GM18861 (cell line): Measurements from ENCODE around the gene OOSP2.

Source experiments
- ATAC-seq: cut with Tn5 transposase; IDR thresholded peaks from one replicate; pipeline ENCODE4 v1.9.1; 2021; ENCODE audit not compliant: unreplicated experiment

The OOSP2 gene

GRCh38 chr11:60077981-60078380 is 37.8 kb downstream of the OOSP2 start:
- no peak for ATAC-seq

GRCh38 chr11:60078745-60079144 is 38.5 kb downstream of the OOSP2 start:
- no peak for ATAC-seq

- ATAC-seq, result no peak
Measured at GRCh38 chr11:60080535-60080934, 40.3 kb downstream of the OOSP2 start.

GRCh38 chr11:60084631-60085273 is 44.5 kb downstream of the OOSP2 start:
- no peak for ATAC-seq

- no peak for ATAC-seq
Measured at GRCh38 chr11:60085909-60086308, 45.7 kb downstream of the OOSP2 start.

- ATAC-seq, result no peak
Measured at GRCh38 chr11:60087239-60087638, 47.0 kb downstream of the OOSP2 start.

GRCh38 chr11:60088364-60088763 is 48.2 kb downstream of the OOSP2 start, which contains the start of gene MS4A2:
MS4A2 (plus strand) TSS chr11:60088664; CDS start chr11:60088766, 102 bp downstream.
- ATAC-seq, result no peak

GRCh38 chr11:60095477-60096120 is 55.4 kb downstream of the OOSP2 start:
- no peak for ATAC-seq

- ATAC-seq, result no peak
Measured at GRCh38 chr11:60097189-60097588, 57.0 kb downstream of the OOSP2 start.
